H1 (cell line): ENCODE data around the gene PACSIN2. TPM values are rescaled to one million over a fixed set of nuclear protein-coding genes. Genes with fewer than 3 reads are reported as not detected.
A peak's percentile ranks its signal among the peaks of the same experiment; 100 is the strongest.

Source experiments
- TEAD4 ChIP-seq: IDR thresholded peaks from 2 replicates; pipeline ENCODE4 v1.6.1; 2012; ENCODE audit warnings: low read depth, low read length, inconsistent platforms, mixed read lengths
- polyA plus RNA-seq, 7 experiments: library from polyadenylated mRNA; depleted of rRNA in 3 of 7; stranded (reverse) in 5 of 7; unstranded in 2 of 7; fragments of >200 nt in 5 of 7; fragments of 200-250 nt in 2 of 7; gene quantifications; 1 replicate in 5 of 7; 2 replicates in 1 of 7; 4 replicates in 1 of 7; pipeline versions ENCODE4 v1.2.1 to v1.2.3, GENCODE V29; 2011 to 2013; ENCODE audit warnings: missing spikeins in 2 of 7, mixed read lengths in 2 of 7
- total RNA-seq: library from RNA; stranded (reverse); fragmentation: NEBNext Ultra II Directional; extraction: Animal tissue kit (Norgen Biotek cat#: 25700); gene quantifications from 2 replicates; pipeline ENCODE4 v1.2.1, GENCODE V29; 2021
- TF ChIP-seq, protein P1 (sequence below): fragments of 300-600 bp; sonication (generic); IDR thresholded peaks from 2 replicates; pipeline ENCODE4 v1.7.1; 2012; ENCODE audit warnings: low read length, moderate library complexity, mild to moderate bottlenecking, inconsistent platforms; ENCODE audit not compliant: insufficient replicate concordance

PACSIN2 gene
- total and polyA plus RNA-seq, 2 of the 8 experiments (the other 6 are each of a cell fraction or from before 2014, with no cell fraction given) = 44.8 to 64.2 TPM

DNA sequence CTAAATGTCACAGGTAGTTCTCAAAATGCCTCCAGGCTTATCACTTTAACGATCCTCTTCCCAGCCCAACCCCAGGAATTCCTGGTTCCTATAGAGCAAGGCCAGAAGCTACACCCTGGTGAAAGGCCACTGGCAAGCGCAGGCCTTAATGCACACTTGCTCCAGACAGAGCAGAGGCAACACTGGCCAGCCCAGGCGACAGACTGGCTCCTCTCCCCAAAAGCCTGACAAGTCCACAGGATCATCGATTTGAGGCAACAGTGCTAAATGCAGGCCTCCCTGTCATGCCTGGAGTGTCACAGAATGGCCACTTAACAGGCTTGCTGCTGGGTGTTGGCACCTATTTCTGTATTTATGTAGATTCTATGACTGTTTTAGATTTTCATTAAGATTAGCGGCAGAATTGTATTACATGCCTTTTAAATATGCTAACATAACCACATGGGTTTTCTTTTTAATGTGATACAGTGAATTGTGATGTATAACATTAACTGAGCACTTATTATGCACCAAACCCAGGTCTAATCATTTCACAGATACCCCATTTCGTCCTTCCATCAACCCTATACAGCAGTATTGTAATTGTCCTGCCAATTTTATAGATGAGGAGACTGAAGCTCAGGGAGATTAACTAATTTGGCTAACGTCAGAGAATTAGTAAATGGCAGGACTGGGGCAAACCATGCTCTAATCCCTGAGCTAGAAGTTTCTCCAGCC lies 38.6 kb downstream of the PACSIN2 start (continued):
- TF ChIP-seq, protein P1, sequence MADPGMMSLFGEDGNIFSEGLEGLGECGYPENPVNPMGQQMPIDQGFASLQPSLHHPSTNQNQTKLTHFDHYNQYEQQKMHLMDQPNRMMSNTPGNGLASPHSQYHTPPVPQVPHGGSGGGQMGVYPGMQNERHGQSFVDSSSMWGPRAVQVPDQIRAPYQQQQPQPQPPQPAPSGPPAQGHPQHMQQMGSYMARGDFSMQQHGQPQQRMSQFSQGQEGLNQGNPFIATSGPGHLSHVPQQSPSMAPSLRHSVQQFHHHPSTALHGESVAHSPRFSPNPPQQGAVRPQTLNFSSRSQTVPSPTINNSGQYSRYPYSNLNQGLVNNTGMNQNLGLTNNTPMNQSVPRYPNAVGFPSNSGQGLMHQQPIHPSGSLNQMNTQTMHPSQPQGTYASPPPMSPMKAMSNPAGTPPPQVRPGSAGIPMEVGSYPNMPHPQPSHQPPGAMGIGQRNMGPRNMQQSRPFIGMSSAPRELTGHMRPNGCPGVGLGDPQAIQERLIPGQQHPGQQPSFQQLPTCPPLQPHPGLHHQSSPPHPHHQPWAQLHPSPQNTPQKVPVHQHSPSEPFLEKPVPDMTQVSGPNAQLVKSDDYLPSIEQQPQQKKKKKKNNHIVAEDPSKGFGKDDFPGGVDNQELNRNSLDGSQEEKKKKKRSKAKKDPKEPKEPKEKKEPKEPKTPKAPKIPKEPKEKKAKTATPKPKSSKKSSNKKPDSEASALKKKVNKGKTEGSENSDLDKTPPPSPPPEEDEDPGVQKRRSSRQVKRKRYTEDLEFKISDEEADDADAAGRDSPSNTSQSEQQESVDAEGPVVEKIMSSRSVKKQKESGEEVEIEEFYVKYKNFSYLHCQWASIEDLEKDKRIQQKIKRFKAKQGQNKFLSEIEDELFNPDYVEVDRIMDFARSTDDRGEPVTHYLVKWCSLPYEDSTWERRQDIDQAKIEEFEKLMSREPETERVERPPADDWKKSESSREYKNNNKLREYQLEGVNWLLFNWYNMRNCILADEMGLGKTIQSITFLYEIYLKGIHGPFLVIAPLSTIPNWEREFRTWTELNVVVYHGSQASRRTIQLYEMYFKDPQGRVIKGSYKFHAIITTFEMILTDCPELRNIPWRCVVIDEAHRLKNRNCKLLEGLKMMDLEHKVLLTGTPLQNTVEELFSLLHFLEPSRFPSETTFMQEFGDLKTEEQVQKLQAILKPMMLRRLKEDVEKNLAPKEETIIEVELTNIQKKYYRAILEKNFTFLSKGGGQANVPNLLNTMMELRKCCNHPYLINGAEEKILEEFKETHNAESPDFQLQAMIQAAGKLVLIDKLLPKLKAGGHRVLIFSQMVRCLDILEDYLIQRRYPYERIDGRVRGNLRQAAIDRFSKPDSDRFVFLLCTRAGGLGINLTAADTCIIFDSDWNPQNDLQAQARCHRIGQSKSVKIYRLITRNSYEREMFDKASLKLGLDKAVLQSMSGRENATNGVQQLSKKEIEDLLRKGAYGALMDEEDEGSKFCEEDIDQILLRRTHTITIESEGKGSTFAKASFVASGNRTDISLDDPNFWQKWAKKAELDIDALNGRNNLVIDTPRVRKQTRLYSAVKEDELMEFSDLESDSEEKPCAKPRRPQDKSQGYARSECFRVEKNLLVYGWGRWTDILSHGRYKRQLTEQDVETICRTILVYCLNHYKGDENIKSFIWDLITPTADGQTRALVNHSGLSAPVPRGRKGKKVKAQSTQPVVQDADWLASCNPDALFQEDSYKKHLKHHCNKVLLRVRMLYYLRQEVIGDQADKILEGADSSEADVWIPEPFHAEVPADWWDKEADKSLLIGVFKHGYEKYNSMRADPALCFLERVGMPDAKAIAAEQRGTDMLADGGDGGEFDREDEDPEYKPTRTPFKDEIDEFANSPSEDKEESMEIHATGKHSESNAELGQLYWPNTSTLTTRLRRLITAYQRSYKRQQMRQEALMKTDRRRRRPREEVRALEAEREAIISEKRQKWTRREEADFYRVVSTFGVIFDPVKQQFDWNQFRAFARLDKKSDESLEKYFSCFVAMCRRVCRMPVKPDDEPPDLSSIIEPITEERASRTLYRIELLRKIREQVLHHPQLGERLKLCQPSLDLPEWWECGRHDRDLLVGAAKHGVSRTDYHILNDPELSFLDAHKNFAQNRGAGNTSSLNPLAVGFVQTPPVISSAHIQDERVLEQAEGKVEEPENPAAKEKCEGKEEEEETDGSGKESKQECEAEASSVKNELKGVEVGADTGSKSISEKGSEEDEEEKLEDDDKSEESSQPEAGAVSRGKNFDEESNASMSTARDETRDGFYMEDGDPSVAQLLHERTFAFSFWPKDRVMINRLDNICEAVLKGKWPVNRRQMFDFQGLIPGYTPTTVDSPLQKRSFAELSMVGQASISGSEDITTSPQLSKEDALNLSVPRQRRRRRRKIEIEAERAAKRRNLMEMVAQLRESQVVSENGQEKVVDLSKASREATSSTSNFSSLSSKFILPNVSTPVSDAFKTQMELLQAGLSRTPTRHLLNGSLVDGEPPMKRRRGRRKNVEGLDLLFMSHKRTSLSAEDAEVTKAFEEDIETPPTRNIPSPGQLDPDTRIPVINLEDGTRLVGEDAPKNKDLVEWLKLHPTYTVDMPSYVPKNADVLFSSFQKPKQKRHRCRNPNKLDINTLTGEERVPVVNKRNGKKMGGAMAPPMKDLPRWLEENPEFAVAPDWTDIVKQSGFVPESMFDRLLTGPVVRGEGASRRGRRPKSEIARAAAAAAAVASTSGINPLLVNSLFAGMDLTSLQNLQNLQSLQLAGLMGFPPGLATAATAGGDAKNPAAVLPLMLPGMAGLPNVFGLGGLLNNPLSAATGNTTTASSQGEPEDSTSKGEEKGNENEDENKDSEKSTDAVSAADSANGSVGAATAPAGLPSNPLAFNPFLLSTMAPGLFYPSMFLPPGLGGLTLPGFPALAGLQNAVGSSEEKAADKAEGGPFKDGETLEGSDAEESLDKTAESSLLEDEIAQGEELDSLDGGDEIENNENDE = no peak
- TF ChIP-seq TEAD4 = peak; percentile 48; the same call in 1 of the 2 replicates
